Endometrium (tissue), 2 donors: ENCODE data around the gene KLF13.

Experiments used
- FAIRE-seq: peaks from 2 replicates; lab custom pipeline; 2012; peaks lifted over from hg19 to GRCh38; lab: Jason Lieb, UNC
- donor health status: control.
- donor health status: control.

The KLF13 gene

DNA sequence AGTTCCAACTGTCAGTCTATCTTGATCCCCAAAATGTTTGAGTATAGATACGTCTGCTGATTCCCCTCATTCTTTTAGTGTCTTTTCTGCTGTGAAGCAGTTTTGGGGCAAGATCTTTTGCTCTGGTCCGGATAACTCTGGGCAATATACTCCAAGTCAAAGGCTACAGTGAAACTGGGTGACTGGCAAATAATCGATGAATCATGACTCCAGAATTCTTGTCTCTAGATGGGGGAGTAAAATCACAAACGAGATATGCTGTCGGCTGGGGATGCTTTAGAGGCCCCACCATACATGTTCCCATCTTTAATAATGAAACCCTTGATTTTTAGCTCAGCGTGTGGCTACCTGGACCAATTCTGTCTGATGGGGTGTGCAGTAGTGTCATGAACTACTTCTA is 76.5 kb downstream of the KLF13 start:
- FAIRE-seq, result no peak

DNA sequence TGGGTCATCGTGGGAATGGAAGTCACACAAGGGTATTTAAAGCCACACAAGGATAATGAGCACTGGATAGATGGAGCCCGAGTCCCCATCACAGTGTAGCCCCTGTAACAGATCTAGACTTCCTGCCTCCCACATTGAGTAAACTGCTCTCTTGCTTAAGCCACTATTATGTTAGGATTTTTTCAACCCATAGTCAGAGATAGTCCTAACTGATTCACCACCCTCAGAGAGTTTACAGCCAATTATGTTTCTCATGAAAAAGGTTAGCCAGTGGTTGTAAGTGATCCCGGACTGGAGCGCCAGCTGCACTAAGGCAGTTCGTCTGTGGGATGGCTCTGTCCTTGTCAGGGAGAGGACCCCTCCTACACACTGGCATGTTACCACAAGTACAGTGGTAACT is 77.0 kb downstream of the KLF13 start:
- no peak for FAIRE-seq

DNA sequence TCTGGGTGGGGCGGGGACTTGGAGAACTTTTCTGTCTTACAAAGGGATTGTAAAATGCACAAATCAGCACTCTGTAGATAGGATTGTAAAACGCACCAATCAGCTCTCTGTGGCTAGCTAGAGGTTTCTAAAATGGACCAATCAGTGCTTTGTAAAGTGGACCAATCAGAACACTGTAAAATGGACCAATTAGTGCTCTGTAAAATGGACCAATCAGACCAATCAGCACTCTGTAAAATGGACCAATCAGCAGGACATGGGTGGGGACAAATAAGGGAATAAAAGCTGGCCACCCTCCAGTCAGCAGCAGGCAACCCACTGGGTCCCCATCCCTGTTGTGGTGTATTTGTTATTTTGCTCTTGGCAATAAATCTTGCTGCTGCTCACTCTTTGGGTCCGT is 77.7 kb downstream of the KLF13 start:
- no peak for FAIRE-seq

DNA sequence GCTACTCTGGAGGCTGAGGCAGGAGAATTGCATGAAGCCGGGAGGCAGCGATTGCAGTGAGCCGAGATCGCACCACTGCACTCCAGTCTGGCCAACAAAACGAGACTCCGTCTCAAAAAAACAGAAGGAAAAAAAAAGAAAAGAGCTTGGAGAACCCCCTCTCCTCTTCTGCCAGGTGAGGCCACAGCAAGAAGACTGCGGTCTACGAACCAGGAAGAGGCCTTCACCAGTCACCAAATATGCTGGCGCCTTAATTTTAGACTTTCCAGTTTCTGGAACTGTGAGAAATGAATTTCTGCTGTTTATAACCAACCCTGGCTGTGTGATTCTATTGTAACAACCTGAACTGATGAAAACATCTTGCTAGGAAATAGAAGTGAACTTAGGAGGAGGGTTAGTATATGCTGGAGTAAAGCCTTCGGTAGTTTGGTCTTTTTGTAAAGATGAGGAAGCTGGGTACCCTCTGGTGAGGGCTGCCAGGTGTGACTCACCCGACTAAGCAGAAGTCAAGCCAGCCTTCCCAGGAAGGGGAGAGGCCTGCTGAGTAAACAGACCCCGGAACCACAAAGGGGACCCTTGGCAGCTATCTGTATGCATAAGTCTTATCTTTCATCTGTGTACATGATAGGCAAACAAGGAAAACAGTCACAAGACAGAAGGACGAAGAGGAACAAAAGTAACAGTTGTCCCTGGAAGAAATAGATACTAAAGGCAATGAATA is 78.7 kb downstream of the KLF13 start:
- FAIRE-seq, result no peak

DNA sequence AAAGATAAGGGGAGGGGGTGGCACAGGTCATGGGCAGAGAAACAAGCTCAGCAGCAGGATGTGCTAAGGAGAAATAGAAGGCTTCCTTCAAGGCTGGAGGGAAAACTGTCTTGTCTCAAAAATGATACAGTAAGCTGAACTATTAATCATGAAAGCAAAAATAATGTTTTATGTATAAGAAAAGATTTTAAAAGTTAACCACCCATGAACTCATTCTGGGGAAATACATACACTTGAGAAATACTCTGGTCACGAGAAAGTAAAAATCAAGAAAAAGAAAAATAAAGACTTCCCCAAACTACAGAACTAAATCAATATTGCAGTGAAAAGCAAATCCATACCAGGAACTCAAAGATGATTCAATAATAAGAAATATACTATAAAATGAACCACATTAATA is 80.7 kb downstream of the KLF13 start:
- no peak for FAIRE-seq

DNA sequence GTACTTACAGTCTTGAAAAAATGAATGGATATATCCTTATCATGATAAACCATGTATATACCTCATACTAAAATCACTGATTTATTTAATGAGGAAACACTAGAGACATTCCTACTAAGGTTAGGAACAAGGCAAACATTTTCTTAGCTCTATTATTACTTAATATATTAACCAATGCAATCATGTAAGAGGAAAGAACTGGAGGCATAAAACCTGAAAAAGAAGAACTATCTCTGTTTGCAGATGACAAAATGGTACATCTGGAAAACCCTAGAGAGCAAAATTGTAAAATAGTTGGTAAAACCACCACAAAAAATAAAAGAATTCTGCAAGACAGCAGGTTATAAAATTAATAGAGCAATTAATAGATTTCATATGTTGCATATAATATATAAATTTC is 81.2 kb downstream of the KLF13 start:
- no peak for FAIRE-seq

DNA sequence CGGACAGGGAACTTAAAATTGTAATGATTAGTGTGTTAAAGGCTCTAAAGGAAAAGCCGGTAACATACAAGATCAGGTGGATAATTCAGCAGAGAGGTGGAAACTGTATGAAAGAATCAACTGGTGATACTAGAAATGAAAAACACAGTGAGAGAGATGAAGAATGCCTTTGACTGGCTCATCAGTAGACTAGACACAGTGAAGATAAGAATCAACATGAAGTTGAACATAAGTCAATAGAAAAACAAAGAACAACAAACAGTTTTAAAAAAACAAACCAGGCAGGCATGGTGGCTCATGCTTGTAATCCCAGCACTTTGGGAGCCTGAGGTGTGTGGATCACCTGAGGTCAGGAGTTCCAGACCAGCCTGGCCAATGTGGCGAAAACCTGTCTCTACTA is 82.1 kb downstream of the KLF13 start:
- FAIRE-seq, result no peak

DNA sequence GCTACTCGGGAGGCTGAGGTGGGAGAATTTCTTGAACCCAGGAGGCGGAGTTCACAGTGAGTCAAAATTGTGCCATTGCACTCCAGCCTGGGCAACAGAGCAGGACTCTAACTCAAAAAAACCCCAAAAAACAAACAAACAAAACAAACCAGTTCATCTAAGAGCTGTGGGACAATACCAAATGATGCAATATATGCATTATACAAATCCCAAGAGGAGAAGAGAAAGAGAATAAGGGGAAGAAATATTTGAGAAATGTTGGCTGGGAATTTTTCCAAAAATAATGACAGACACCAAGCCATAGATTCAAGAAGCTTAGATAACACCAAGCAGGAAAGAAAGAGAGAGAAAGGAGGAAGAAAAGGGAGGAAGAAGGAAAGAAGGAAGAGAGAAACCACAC is 82.5 kb downstream of the KLF13 start:
- FAIRE-seq, result no peak

DNA sequence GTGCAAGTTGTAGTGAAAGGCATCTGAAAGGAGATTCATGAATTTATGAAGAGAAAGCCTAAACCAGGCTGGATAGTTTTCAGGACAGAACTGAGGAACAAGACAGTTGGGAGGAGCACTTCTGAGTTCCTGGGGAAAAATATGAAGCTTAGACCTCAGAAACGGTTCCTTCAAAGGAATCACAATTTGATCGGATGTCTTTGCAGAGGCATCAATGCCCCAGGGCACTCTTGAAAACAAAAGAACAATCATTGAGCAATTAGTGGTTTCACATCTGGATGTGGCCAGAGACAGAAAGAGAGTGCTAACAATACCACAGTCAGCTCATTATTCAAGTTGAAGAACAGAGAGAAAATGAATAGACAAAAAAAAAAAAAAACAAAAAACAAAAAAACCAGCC is 86.2 kb downstream of the KLF13 start:
- no peak for FAIRE-seq

DNA sequence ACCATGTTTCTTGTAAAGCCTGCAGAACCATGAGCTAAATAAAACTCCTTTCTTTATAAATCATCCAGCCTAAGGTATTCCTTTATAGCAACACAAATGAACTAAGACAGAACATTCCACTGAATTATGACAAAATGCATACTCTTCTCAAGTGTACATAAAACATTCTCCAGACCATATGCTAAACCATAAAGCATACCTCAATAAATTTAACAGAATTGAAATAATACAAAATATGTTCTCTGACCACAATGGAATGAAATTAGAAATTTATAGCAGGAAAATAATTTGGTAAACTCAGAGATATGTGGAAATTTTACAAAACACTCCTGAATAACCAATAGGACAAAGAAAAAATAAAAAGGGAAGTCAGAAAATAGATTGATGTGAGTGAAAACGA is 88.6 kb downstream of the KLF13 start:
- FAIRE-seq, result no peak

DNA sequence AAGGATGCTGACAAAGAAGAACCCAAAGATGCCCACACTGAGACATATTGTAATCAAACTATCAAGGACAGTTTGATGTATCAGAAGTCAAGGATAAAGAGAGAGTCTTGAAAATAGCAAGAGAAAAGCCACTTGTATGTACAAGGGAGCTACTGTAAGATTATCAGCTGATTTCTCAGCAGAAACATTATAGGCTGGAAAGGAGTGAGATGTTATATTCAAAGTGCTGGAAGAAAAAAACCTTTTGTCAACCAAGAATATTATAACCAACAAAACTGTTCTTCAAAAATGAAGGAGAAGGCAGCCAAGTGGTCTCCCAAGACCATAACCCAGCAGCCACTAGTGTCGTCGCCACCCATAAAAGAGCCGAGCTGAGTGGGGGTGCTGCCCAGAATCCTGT is 93.2 kb downstream of the KLF13 start:
- FAIRE-seq, result no peak

DNA sequence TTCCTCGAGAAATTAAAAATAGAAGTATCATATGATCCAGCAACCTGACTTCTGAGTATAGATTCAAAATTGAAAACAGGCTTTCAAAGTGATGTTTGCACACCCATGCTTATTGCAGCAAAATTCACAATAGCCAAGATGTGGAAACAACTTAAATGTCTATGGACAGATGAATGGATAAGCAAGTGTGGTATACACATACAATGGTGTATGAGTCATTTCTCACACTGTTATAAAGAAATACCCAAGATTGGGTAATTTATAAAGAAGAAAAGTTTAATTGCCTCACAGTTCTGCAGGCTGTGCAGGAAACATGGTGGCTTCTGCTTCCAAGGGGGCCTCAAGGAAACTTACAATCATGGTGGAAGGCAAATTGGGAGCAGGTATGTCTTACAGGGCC is 100.8 kb downstream of the KLF13 start:
- FAIRE-seq, result no peak
